H9 (cell line): Measurements from ENCODE around the gene RIT2. TPM values are rescaled to one million over a fixed set of nuclear protein-coding genes. Genes with fewer than 3 reads are reported as not detected.
A peak's percentile ranks its signal among the peaks of the same experiment; 100 is the strongest.

Experiments
- DNase-seq: peaks from one replicate; pipeline ENCODE4 v3.0.0-alpha.2; 2017
- H2AFZ ChIP-seq: one replicate; pipeline ENCODE4 v1.6.1; 2013; ENCODE audit warnings: mild to moderate bottlenecking, low read length, control low read depth, moderate library complexity
- H2AK5ac ChIP-seq: 2 replicates; pipeline ENCODE4 v1.6.1; 2013; ENCODE audit warnings: low read length, control low read depth, mixed read lengths; ENCODE audit not compliant: insufficient read length
- H2BK120ac ChIP-seq: one replicate; pipeline ENCODE4 v1.6.1; 2013; ENCODE audit warnings: low read depth, mild to moderate bottlenecking, low read length, control low read depth, inconsistent platforms; ENCODE audit not compliant: poor library complexity, severe bottlenecking
- H2BK12ac ChIP-seq: 2 replicates; pipeline ENCODE4 v1.6.1; 2013; ENCODE audit warnings: low read length, control low read depth, mixed read lengths, low read depth; ENCODE audit not compliant: insufficient read length
- H2BK15ac ChIP-seq: 2 replicates; pipeline ENCODE4 v1.6.1; 2013; ENCODE audit warnings: low read depth, low read length, control low read depth
- H2BK20ac ChIP-seq: one replicate; pipeline ENCODE4 v1.6.1; 2013; ENCODE audit warnings: low read depth, mild to moderate bottlenecking, low read length, control low read depth, inconsistent platforms; ENCODE audit not compliant: poor library complexity, severe bottlenecking
- H2BK5ac ChIP-seq: 2 replicates; pipeline ENCODE4 v1.6.1; 2013; ENCODE audit warnings: low read length, control low read depth, mixed read lengths; ENCODE audit not compliant: insufficient read length
- H3K14ac ChIP-seq: 2 replicates; pipeline ENCODE4 v1.6.1; 2013; ENCODE audit warnings: low read length, control low read depth; ENCODE audit not compliant: insufficient read depth
- H3K18ac ChIP-seq: 2 replicates; pipeline ENCODE4 v1.6.1; 2013; ENCODE audit warnings: low read depth, mild to moderate bottlenecking, mixed read lengths, low read length, control low read depth; ENCODE audit not compliant: insufficient read length
- H3K23ac ChIP-seq: 2 replicates; pipeline ENCODE4 v1.6.1; 2013; ENCODE audit warnings: low read length, control low read depth, mixed read lengths, low read depth; ENCODE audit not compliant: insufficient read length
- H3K23me2 ChIP-seq: 2 replicates; pipeline ENCODE4 v1.6.1; 2013; ENCODE audit warnings: low read depth, mild to moderate bottlenecking, mixed read lengths, low read length, control low read depth; ENCODE audit not compliant: insufficient read length, poor library complexity, severe bottlenecking
- H3K27ac ChIP-seq: 2 replicates; pipeline ENCODE4 v1.5.1; 2013; ENCODE audit warnings: low read length, control low read depth, mixed read lengths, low read depth; ENCODE audit not compliant: insufficient read length
- H3K27me3 ChIP-seq: 2 replicates; pipeline ENCODE4 v1.6.1; 2013; ENCODE audit warnings: low read length, control low read depth, inconsistent platforms; ENCODE audit not compliant: insufficient read depth
- H3K4ac ChIP-seq: 2 replicates; pipeline ENCODE4 v1.6.1; 2013; ENCODE audit warnings: low read depth, mild to moderate bottlenecking, control low read depth, inconsistent platforms, low read length, moderate library complexity
- H3K4me1 ChIP-seq: 2 replicates; pipeline ENCODE4 v1.6.1; 2013; ENCODE audit warnings: low read length, control low read depth, inconsistent platforms; ENCODE audit not compliant: insufficient read depth
- H3K4me2 ChIP-seq: 2 replicates; pipeline ENCODE4 v1.6.1; 2013; ENCODE audit warnings: low read length, control low read depth, mixed read lengths; ENCODE audit not compliant: insufficient read length, insufficient read depth
- H3K56ac ChIP-seq: 2 replicates; pipeline ENCODE4 v1.6.1; 2013; ENCODE audit warnings: low read depth, mild to moderate bottlenecking, mixed read lengths, low read length, control low read depth; ENCODE audit not compliant: insufficient read length
- H3K79me1 ChIP-seq: 2 replicates; pipeline ENCODE4 v1.6.1; 2013; ENCODE audit warnings: low read depth, mild to moderate bottlenecking, moderate library complexity, low read length, control low read depth, inconsistent platforms; ENCODE audit not compliant: insufficient read depth, poor library complexity, severe bottlenecking
- H3K79me2 ChIP-seq: 2 replicates; pipeline ENCODE4 v1.6.1; 2013; ENCODE audit warnings: low read length, control low read depth, inconsistent platforms; ENCODE audit not compliant: insufficient read depth
- H3K9ac ChIP-seq: 2 replicates; pipeline ENCODE4 v1.6.1; 2013; ENCODE audit warnings: low read length, control low read depth, mixed read lengths; ENCODE audit not compliant: insufficient read length; ENCODE audit errors: extremely low read depth
- H3K9me3 ChIP-seq: one replicate; pipeline ENCODE4 v1.6.1; 2013; ENCODE audit warnings: low read depth, low read length, inconsistent platforms; ENCODE audit not compliant: control insufficient read depth
- H3T11ph ChIP-seq: one replicate; pipeline ENCODE4 v1.6.1; 2013; ENCODE audit warnings: mild to moderate bottlenecking, low read length, control low read depth, inconsistent platforms
- H4K20me1 ChIP-seq: one replicate; pipeline ENCODE4 v1.6.1; 2013; ENCODE audit not compliant: control insufficient read depth, insufficient read length, insufficient read depth
- H4K5ac ChIP-seq: 2 replicates; pipeline ENCODE4 v1.6.1; 2013; ENCODE audit warnings: low read depth, mild to moderate bottlenecking, mixed read lengths, low read length, control low read depth; ENCODE audit not compliant: insufficient read length
- H4K8ac ChIP-seq: replicated peaks from 2 replicates; pipeline ENCODE4 v1.6.1; 2013; ENCODE audit warnings: low read length, control low read depth, mixed read lengths, low read depth; ENCODE audit not compliant: insufficient read length
- H4K91ac ChIP-seq: 2 replicates; pipeline ENCODE4 v1.6.1; 2013; ENCODE audit warnings: low read depth, mild to moderate bottlenecking, moderate library complexity, mixed read lengths, low read length, control low read depth; ENCODE audit not compliant: insufficient read length
- H3K27ac Mint-ChIP-seq, 3 experiments: 2 replicates in 2 of 3; 3 replicates in 1 of 3; pipeline ENCODE4 v1.8.0; 2020 to 2021; ENCODE audit warnings: mixed read lengths in 3 of 3, mild to moderate bottlenecking in 1 of 3, moderate library complexity in 1 of 3
- H3K27me3 Mint-ChIP-seq: 2 replicates; pipeline ENCODE4 v1.8.0; 2021; ENCODE audit warnings: low read depth, mild to moderate bottlenecking, moderate library complexity, mixed read lengths
- H3K36me3 Mint-ChIP-seq, 3 experiments: 2 replicates in 2 of 3; 3 replicates in 1 of 3; pipeline ENCODE4 v1.8.0; 2020 to 2021; ENCODE audit warnings: low read depth in 3 of 3, mixed read lengths in 3 of 3; ENCODE audit not compliant: insufficient read depth in 1 of 3
- H3K4me1 Mint-ChIP-seq, 2 experiments: 2 replicates each; pipeline ENCODE4 v1.8.0; 2020; ENCODE audit warnings: mixed read lengths in 2 of 2
- H3K4me3 Mint-ChIP-seq, 2 experiments: 2 replicates in 1 of 2; 3 replicates in 1 of 2; pipeline ENCODE4 v1.8.0; 2020 to 2021; ENCODE audit warnings: mild to moderate bottlenecking in 2 of 2, mixed read lengths in 2 of 2, moderate library complexity in 1 of 2
- H3K9me3 Mint-ChIP-seq, 2 experiments: 2 replicates in 1 of 2; 3 replicates in 1 of 2; pipeline ENCODE4 v1.8.0; 2020; ENCODE audit warnings: mild to moderate bottlenecking in 2 of 2, mixed read lengths in 2 of 2, moderate library complexity in 1 of 2
- WGBS: extraction: QIAGEN DNeasy Blood & Tissue Kit; methylation state at CpG from one replicate; pipeline ENCODE4 v1.1.7; 2013; ENCODE audit warnings: missing lambda C conversion rate, low lambda C conversion rate, mixed read lengths; ENCODE audit not compliant: insufficient read length; ENCODE audit errors: extremely low coverage; 5-methylcytosine and 5-hydroxymethylcytosine counted together
- total RNA-seq: library from RNA; stranded (reverse); gene quantifications from 2 replicates; pipeline ENCODE4 v1.2.1, GENCODE V29; 2021
- TF ChIP-seq, protein P1 (sequence below): fragments of 200-600 bp; sonication (generic); conservative IDR thresholded peaks from 3 replicates; pipeline ENCODE4 v1.8.0; 2021; ENCODE audit warnings: antibody characterized with exemption, mild to moderate bottlenecking

Gene RIT2
- total RNA-seq, 1 experiment from 2014 or later: 1.2 TPM

DNA sequence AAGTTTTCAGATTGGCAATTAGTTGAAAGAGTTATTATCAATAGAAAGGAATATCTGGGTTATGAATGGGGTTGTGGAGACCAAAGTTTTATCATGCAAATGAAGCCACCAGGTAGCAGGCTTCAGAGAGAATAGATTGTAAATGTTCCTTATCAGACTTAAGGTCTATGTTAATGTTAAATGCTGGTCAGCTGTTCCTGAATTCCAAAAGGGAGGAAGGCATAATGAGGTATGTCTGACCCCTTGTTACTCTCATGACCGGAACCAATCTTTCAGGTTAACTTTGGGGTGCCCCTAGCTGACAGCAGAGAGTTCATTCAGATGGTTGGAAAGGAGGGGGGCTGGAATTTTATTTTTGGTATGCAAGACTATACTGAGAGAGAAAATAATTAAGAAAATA, 47.9 kb downstream of the RIT2 start:
- no peak overlapping the region for H3K27ac ChIP-seq
- no peaks in the 10 kb centered on the region for H3K27me3 ChIP-seq
- Mint-ChIP-seq H3K27ac (peak overlapping the region; percentile 33 to 89 (median 85); a peak in 5 of 7 replicates), H3K36me3 (peaks cover 0 to 4% (median 0%) of the 10 kb centered on the region in 3 experiments; a peak in 2 of 7 replicates), H3K27me3 (no peaks in the 10 kb centered on the region), H3K9me3 (no peaks in the 10 kb centered on the region), H3K4me1 (peaks cover 19 to 20% of the 10 kb centered on the region in 2 experiments), H3K4me3 (no peak overlapping the region)
- H2AFZ ChIP-seq: no peak overlapping the region
- H3K79me1 ChIP-seq: no peaks in the 10 kb centered on the region
- H2BK15ac ChIP-seq: no peak overlapping the region
- TF ChIP-seq, protein P1, sequence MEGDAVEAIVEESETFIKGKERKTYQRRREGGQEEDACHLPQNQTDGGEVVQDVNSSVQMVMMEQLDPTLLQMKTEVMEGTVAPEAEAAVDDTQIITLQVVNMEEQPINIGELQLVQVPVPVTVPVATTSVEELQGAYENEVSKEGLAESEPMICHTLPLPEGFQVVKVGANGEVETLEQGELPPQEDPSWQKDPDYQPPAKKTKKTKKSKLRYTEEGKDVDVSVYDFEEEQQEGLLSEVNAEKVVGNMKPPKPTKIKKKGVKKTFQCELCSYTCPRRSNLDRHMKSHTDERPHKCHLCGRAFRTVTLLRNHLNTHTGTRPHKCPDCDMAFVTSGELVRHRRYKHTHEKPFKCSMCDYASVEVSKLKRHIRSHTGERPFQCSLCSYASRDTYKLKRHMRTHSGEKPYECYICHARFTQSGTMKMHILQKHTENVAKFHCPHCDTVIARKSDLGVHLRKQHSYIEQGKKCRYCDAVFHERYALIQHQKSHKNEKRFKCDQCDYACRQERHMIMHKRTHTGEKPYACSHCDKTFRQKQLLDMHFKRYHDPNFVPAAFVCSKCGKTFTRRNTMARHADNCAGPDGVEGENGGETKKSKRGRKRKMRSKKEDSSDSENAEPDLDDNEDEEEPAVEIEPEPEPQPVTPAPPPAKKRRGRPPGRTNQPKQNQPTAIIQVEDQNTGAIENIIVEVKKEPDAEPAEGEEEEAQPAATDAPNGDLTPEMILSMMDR: no peak
- H3K23me2 ChIP-seq: no peaks in the 10 kb centered on the region
- H2BK12ac ChIP-seq: no peak overlapping the region
- no peaks in the 10 kb centered on the region for H3K9me3 ChIP-seq
- H3K4me2 ChIP-seq: no peak overlapping the region
- no peak overlapping the region for H4K91ac ChIP-seq
- no peak overlapping the region for H4K8ac ChIP-seq
- no peaks in the 10 kb centered on the region for H3K79me2 ChIP-seq
- no peak overlapping the region for H2BK20ac ChIP-seq
- DNase-seq: no peak
- H3K4ac ChIP-seq: no peak overlapping the region
- no peak overlapping the region for H3K14ac ChIP-seq
- no peak overlapping the region for H3K18ac ChIP-seq
- no peak overlapping the region for H2AK5ac ChIP-seq
- H3K4me1 ChIP-seq: peaks cover 2% of the 10 kb centered on the region; the same call in 1 of the 2 replicates
- H4K5ac ChIP-seq: no peak overlapping the region
- H2BK120ac ChIP-seq: no peak overlapping the region
- H2BK5ac ChIP-seq: no peak overlapping the region
- H4K20me1 ChIP-seq: no peaks in the 10 kb centered on the region
- no peak overlapping the region for H3K23ac ChIP-seq
- H3K9ac ChIP-seq: no peak overlapping the region
- no peak overlapping the region for H3K56ac ChIP-seq
- no CpG with 5 or more reads among the region's 1 CpG for WGBS
- no peak overlapping the region for H3T11ph ChIP-seq
